SU-DHL-6 (cell line): ENCODE data around the gene FBLN5.

ENCODE experiments used
- H2AFZ ChIP-seq: fragments of 200-600 bp; sonication (generic); 2 replicates; pipeline ENCODE4 v1.6.1; 2014; ENCODE audit warnings: low read depth, mild to moderate bottlenecking, moderate library complexity, mixed read lengths, antibody characterized with exemption, low read length; ENCODE audit not compliant: severe bottlenecking
- H3F3A ChIP-seq: fragments of 200-600 bp; shearing (Covaris generic); 2 replicates; pipeline ENCODE4 v1.6.0; 2016; ENCODE audit warnings: antibody characterized with exemption, mild to moderate bottlenecking; ENCODE audit not compliant: insufficient read depth
- H3K27ac ChIP-seq: fragments of 200-600 bp; sonication (generic); 2 replicates; pipeline ENCODE4 v1.5.1; 2016; ENCODE audit warnings: low read depth, mild to moderate bottlenecking, low read length, moderate library complexity, mixed read lengths
- H3K27me3 ChIP-seq: fragments of 200-600 bp; sonication (generic), shearing (Covaris generic); 2 replicates; pipeline ENCODE4 v1.6.0; 2014; ENCODE audit warnings: mild to moderate bottlenecking, low read length
- H3K36me3 ChIP-seq: fragments of 200-600 bp; sonication (generic); 2 replicates; pipeline ENCODE4 v1.6.1; 2014; ENCODE audit warnings: mild to moderate bottlenecking, low read length, mixed read lengths
- H3K4me2 ChIP-seq: fragments of 300-600, 200-600 bp; shearing (Covaris generic), sonication (generic); 2 replicates; pipeline ENCODE4 v1.6.0; 2014; ENCODE audit warnings: low read length, low read depth, mild to moderate bottlenecking; ENCODE audit not compliant: poor library complexity, severe bottlenecking
- H3K4me3 ChIP-seq: fragments of 200-600 bp; sonication (generic); 2 replicates; pipeline ENCODE4 v1.5.1; 2014; ENCODE audit warnings: antibody characterized with exemption, low read length, mild to moderate bottlenecking, mixed read lengths; ENCODE audit not compliant: insufficient read depth, poor library complexity, severe bottlenecking
- H3K79me2 ChIP-seq: fragments of 200-600 bp; sonication (generic); 2 replicates; pipeline ENCODE4 v1.6.1; 2014; ENCODE audit warnings: mild to moderate bottlenecking, low read length, moderate library complexity; ENCODE audit not compliant: insufficient read depth
- H3K9ac ChIP-seq: fragments of 200-600 bp; sonication (generic); 2 replicates; pipeline ENCODE4 v1.7.0; 2014; ENCODE audit warnings: mild to moderate bottlenecking, low read length
- H3K9me2 ChIP-seq: fragments of 200-600 bp; sonication (generic); replicated peaks from 2 replicates; pipeline ENCODE4 v1.6.1; 2014; ENCODE audit warnings: low read length; ENCODE audit not compliant: insufficient read depth
- H3K9me3 ChIP-seq: fragments of 200-600 bp; sonication (generic); 2 replicates; pipeline ENCODE4 v1.6.1; 2014; ENCODE audit warnings: low read length, mixed read lengths; ENCODE audit not compliant: insufficient read depth
- H4K20me1 ChIP-seq: fragments of 200-600 bp; sonication (generic); 2 replicates; pipeline ENCODE4 v1.6.1; 2014; ENCODE audit warnings: low read depth, mild to moderate bottlenecking, antibody characterized with exemption, low read length, moderate library complexity, mixed read lengths
- EZH2phosphoT487 ChIP-seq: fragments of 200-600 bp; sonication (generic), shearing (Covaris generic); conservative IDR thresholded peaks from 2 replicates; pipeline ENCODE4 v1.6.1; 2018; ENCODE audit warnings: mild to moderate bottlenecking, antibody characterized with exemption, low read length, moderate library complexity, mixed read lengths
- TF ChIP-seq, protein P1 (sequence below): fragments of 200-600 bp; sonication (generic); IDR thresholded peaks from one replicate; pipeline ENCODE4 v1.5.1; 2017; ENCODE audit warnings: antibody characterized with exemption, mild to moderate bottlenecking, low read length, moderate library complexity; ENCODE audit not compliant: insufficient read depth, poor library complexity, severe bottlenecking

The FBLN5 gene

DNA sequence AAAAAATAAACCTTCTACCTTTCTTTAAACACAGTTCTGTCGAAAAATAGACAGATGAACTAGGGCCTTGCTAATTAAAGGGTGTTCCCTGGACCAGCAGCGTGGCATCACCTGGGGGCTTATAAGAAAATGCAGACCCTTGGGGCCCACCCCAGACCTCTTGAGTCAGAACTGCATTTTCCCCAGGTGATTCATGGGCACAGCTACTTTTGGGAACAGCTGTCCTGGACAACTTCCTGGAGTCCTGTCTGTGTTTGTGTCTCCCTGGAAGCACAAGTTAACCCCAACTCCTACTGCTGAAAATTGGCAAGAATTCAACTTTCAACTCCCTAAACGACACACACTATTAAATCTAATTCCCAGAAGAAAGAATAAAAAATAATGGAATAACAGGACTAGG is 17.8 kb downstream of the FBLN5 start:
- no peaks in the 10 kb centered on the region for H3K36me3 ChIP-seq
- H3K9me2 ChIP-seq: no peaks in the 10 kb centered on the region
- no peaks in the 10 kb centered on the region for H3K79me2 ChIP-seq
- no peaks in the 10 kb centered on the region for H3K9me3 ChIP-seq
- no peak overlapping the region for H3K4me2 ChIP-seq
- H3F3A ChIP-seq: no peaks in the 10 kb centered on the region
- TF ChIP-seq, protein P1, sequence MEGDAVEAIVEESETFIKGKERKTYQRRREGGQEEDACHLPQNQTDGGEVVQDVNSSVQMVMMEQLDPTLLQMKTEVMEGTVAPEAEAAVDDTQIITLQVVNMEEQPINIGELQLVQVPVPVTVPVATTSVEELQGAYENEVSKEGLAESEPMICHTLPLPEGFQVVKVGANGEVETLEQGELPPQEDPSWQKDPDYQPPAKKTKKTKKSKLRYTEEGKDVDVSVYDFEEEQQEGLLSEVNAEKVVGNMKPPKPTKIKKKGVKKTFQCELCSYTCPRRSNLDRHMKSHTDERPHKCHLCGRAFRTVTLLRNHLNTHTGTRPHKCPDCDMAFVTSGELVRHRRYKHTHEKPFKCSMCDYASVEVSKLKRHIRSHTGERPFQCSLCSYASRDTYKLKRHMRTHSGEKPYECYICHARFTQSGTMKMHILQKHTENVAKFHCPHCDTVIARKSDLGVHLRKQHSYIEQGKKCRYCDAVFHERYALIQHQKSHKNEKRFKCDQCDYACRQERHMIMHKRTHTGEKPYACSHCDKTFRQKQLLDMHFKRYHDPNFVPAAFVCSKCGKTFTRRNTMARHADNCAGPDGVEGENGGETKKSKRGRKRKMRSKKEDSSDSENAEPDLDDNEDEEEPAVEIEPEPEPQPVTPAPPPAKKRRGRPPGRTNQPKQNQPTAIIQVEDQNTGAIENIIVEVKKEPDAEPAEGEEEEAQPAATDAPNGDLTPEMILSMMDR: no peak
- no peak for TF ChIP-seq EZH2phosphoT487
- no peak overlapping the region for H3K27ac ChIP-seq
- H4K20me1 ChIP-seq: no peaks in the 10 kb centered on the region
- no peaks in the 10 kb centered on the region for H3K27me3 ChIP-seq
- H2AFZ ChIP-seq: no peak overlapping the region
- H3K9ac ChIP-seq: no peak overlapping the region
- H3K4me3 ChIP-seq: no peak overlapping the region

DNA sequence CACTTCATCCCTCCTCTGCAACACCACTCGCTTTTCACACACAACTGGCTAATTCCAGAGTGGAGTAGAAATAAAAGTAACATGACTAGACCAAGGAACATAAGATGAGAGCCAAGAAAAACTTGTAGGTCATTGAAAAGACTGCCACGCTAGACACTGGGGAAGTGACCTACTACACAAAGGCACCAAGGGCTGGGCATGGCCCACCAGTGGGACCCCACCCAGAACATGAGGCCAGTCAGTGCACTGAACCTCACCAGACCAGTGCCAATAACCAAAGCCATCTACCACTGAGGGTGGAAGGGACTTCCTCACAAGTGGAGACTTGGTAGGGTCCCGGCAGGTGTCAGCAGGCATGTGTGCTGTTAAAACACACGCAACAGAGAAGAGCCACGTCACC is 19.7 kb downstream of the FBLN5 start:
- H3K27ac ChIP-seq: no peak overlapping the region
- no peaks in the 10 kb centered on the region for H4K20me1 ChIP-seq
- H3K4me3 ChIP-seq: no peak overlapping the region
- H3K9me3 ChIP-seq: no peaks in the 10 kb centered on the region
- no peak overlapping the region for H3K9ac ChIP-seq
- H3K27me3 ChIP-seq: no peaks in the 10 kb centered on the region
- H3F3A ChIP-seq: no peaks in the 10 kb centered on the region
- no peaks in the 10 kb centered on the region for H3K9me2 ChIP-seq
- H3K36me3 ChIP-seq: no peaks in the 10 kb centered on the region
- no peak overlapping the region for H2AFZ ChIP-seq
- no peaks in the 10 kb centered on the region for H3K79me2 ChIP-seq
- no peak for TF ChIP-seq EZH2phosphoT487
- TF ChIP-seq, protein P1: no peak
- H3K4me2 ChIP-seq: no peak overlapping the region

DNA sequence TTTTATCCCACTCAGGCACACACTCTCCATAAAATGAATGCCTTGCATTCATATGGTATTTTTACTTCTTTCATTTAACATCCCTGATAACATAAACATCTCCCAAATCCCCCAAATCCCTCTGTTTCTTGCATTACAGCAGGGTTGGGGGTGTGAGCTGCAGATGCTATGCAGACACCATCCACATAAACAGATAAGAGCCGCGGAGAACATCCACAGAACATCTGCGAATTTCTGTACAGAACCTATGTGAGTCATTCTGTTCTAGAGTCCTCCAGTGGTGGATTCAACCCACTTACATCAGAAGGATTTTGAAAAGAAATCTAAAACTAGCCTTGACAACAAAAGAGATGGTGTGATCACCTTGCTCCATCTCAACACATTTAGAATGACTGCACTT is 20.3 kb downstream of the FBLN5 start:
- H3K27ac ChIP-seq: no peak overlapping the region
- no peaks in the 10 kb centered on the region for H3K79me2 ChIP-seq
- H3K4me2 ChIP-seq: no peak overlapping the region
- H2AFZ ChIP-seq: no peak overlapping the region
- H3K9ac ChIP-seq: no peak overlapping the region
- H3K4me3 ChIP-seq: no peak overlapping the region
- H3K36me3 ChIP-seq: no peaks in the 10 kb centered on the region
- no peaks in the 10 kb centered on the region for H4K20me1 ChIP-seq
- no peaks in the 10 kb centered on the region for H3K9me2 ChIP-seq
- TF ChIP-seq, protein P1: no peak
- no peaks in the 10 kb centered on the region for H3F3A ChIP-seq
- H3K9me3 ChIP-seq: no peaks in the 10 kb centered on the region
- H3K27me3 ChIP-seq: no peaks in the 10 kb centered on the region
